OCI-LY1 (cell line): Measurements from ENCODE around the gene ASCL5.

Experiments
- H2AFZ ChIP-seq: fragments of 200-600 bp; sonication (generic), shearing (Covaris generic); 2 replicates; pipeline ENCODE4 v1.6.0; 2014; ENCODE audit warnings: antibody characterized with exemption, mild to moderate bottlenecking, low read length
- H3F3A ChIP-seq: fragments of 200-600 bp; sonication (generic), shearing (Covaris generic); 2 replicates; pipeline ENCODE4 v1.6.0; 2014; ENCODE audit warnings: mild to moderate bottlenecking, antibody characterized with exemption, low read length, moderate library complexity; ENCODE audit not compliant: insufficient read depth
- H3K27ac ChIP-seq: fragments of 200-600 bp; sonication (generic); 2 replicates; pipeline ENCODE4 v1.5.1; 2014; ENCODE audit warnings: low read length, mixed run types, mild to moderate bottlenecking, low read depth; ENCODE audit not compliant: poor library complexity, severe bottlenecking
- H3K27me3 ChIP-seq: fragments of 200-600 bp; sonication (generic); 2 replicates; pipeline ENCODE4 v1.6.0; 2014; ENCODE audit warnings: antibody characterized with exemption, mild to moderate bottlenecking, low read length, moderate library complexity; ENCODE audit not compliant: insufficient read depth
- H3K36me3 ChIP-seq: fragments of 200-600 bp; sonication (generic); 2 replicates; pipeline ENCODE4 v1.6.1; 2014; ENCODE audit warnings: mild to moderate bottlenecking, antibody characterized with exemption, low read length, moderate library complexity, mixed read lengths; ENCODE audit not compliant: insufficient read depth
- H3K4me1 ChIP-seq: fragments of 200-600 bp; sonication (generic); 2 replicates; pipeline ENCODE4 v1.5.1; 2014; ENCODE audit warnings: mild to moderate bottlenecking, low read length, moderate library complexity; ENCODE audit not compliant: insufficient read depth, severe bottlenecking
- H3K4me2 ChIP-seq: fragments of 200-600 bp; sonication (generic), shearing (Covaris generic); 2 replicates; pipeline ENCODE4 v1.6.1; 2014; ENCODE audit warnings: low read length
- H3K4me3 ChIP-seq: fragments of 200-600 bp; sonication (generic); 2 replicates; pipeline ENCODE4 v1.5.1; 2014; ENCODE audit warnings: low read length, low read depth, mild to moderate bottlenecking, mixed read lengths; ENCODE audit not compliant: poor library complexity, severe bottlenecking
- H3K79me2 ChIP-seq: fragments of 200-600 bp; shearing (Covaris generic); 2 replicates; pipeline ENCODE4 v1.6.1; 2016; ENCODE audit warnings: mixed run types, low read length, mixed read lengths; ENCODE audit not compliant: insufficient read depth
- H3K9ac ChIP-seq: fragments of 200-600 bp; sonication (generic), shearing (Covaris generic); 2 replicates; pipeline ENCODE4 v1.6.1; 2014; ENCODE audit warnings: mild to moderate bottlenecking, low read length, mixed read lengths
- H3K9me2 ChIP-seq: fragments of 200-600 bp; sonication (generic), shearing (Covaris generic); 2 replicates; pipeline ENCODE4 v1.6.1; 2014; ENCODE audit warnings: low read depth, mild to moderate bottlenecking, low read length, mixed read lengths
- H3K9me3 ChIP-seq: fragments of 200-600 bp; shearing (Covaris generic); 2 replicates; pipeline ENCODE4 v1.6.1; 2014; ENCODE audit warnings: low read length, mixed read lengths
- H4K20me1 ChIP-seq: fragments of 200-600 bp; sonication (generic), shearing (Covaris generic); 2 replicates; pipeline ENCODE4 v1.6.0; 2016; ENCODE audit warnings: mild to moderate bottlenecking, low read length; ENCODE audit not compliant: insufficient read depth
- EZH2 ChIP-seq: fragments of 200-600 bp; sonication (generic), shearing (Covaris generic); IDR thresholded peaks from 2 replicates; pipeline ENCODE4 v1.8.0; 2017; ENCODE audit warnings: borderline replicate concordance, mixed run types, mild to moderate bottlenecking, antibody characterized with exemption, low read length, moderate library complexity, mixed read lengths
- TF ChIP-seq, protein P1 (sequence below): fragments of 200-600 bp; sonication (generic), shearing (Covaris generic); IDR thresholded peaks from 2 replicates; pipeline ENCODE4 v1.5.1; 2017; ENCODE audit warnings: mild to moderate bottlenecking, antibody characterized with exemption, low read length, moderate library complexity, mixed read lengths

ASCL5 gene

DNA sequence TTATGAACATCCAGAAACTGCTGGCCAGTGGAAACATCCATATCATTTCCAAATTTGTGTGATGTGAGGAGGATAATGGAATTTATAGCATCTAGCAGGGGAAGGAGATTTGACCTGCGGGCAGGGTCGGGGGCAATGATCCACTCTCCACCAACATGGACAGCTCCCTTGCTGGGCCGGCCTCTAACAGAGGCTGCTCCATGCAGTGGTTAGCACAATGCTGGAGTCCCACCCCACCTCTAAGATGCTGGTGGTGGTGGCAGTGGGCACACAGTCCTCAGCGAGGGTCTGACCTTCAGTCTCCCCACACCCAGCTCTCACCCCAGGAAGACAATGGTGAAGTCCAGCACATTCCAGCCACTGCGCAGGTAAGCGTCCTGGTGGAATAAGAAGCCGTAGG is 33.4 kb downstream of the ASCL5 start:
- no peaks in the 10 kb centered on the region for H3K36me3 ChIP-seq
- no peaks in the 10 kb centered on the region for H4K20me1 ChIP-seq
- no peaks in the 10 kb centered on the region for H3K79me2 ChIP-seq
- H3K9ac ChIP-seq = no peak overlapping the region
- no peaks in the 10 kb centered on the region for H3K4me1 ChIP-seq
- no peaks in the 10 kb centered on the region for H3K9me3 ChIP-seq
- H3K4me3 ChIP-seq = no peak overlapping the region
- no peak overlapping the region for H2AFZ ChIP-seq
- no peaks in the 10 kb centered on the region for H3K9me2 ChIP-seq
- no peak overlapping the region for H3K27ac ChIP-seq
- H3K27me3 ChIP-seq = peaks cover 4% of the 10 kb centered on the region
- TF ChIP-seq EZH2 = no peak
- H3F3A ChIP-seq = no peaks in the 10 kb centered on the region
- no peak overlapping the region for H3K4me2 ChIP-seq

- Histone ChIP-seq H3K9me2 (no peaks in the 10 kb centered on the region), H3K27me3 (peaks cover 4% of the 10 kb centered on the region), H3K27ac (no peak overlapping the region), H3F3A (no peaks in the 10 kb centered on the region), H2AFZ (no peak overlapping the region), H3K4me1 (no peaks in the 10 kb centered on the region), H3K36me3 (no peaks in the 10 kb centered on the region), H3K9me3 (no peaks in the 10 kb centered on the region), H3K4me2 (no peak overlapping the region), H3K79me2 (no peaks in the 10 kb centered on the region), H3K9ac (no peak overlapping the region), H4K20me1 (no peaks in the 10 kb centered on the region), H3K4me3 (no peak overlapping the region)
- no peak for TF ChIP-seq EZH2
- TF ChIP-seq, protein P1, sequence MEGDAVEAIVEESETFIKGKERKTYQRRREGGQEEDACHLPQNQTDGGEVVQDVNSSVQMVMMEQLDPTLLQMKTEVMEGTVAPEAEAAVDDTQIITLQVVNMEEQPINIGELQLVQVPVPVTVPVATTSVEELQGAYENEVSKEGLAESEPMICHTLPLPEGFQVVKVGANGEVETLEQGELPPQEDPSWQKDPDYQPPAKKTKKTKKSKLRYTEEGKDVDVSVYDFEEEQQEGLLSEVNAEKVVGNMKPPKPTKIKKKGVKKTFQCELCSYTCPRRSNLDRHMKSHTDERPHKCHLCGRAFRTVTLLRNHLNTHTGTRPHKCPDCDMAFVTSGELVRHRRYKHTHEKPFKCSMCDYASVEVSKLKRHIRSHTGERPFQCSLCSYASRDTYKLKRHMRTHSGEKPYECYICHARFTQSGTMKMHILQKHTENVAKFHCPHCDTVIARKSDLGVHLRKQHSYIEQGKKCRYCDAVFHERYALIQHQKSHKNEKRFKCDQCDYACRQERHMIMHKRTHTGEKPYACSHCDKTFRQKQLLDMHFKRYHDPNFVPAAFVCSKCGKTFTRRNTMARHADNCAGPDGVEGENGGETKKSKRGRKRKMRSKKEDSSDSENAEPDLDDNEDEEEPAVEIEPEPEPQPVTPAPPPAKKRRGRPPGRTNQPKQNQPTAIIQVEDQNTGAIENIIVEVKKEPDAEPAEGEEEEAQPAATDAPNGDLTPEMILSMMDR = no peak
Observed at GRCh38 chr1:201092738-201093137, 34.2 kb downstream of the ASCL5 start.

DNA sequence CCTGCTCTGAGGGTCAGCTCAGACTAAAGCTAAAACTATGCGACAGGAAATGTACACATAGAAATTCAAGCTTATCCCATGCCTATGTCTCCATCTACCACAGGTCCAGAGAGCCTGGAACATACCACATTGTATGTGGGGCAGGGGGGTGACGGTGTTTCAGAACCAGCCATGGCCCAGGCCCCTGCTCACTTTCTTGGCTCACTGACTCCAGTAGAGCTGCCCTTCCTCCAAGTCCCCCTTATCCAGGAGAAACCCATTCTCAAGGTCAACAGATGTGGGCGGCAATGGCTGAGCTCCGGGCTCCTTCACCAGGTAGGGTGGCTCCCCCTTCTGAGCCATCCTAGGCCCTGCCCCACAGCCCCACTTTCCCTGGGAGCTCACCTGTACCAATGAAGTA is 35.7 kb downstream of the ASCL5 start:
- no peak overlapping the region for H3K4me2 ChIP-seq
- H3K36me3 ChIP-seq = no peaks in the 10 kb centered on the region
- no peak for TF ChIP-seq EZH2
- TF ChIP-seq, protein P1 = no peak
- H3K27ac ChIP-seq = no peak overlapping the region
- no peak overlapping the region for H2AFZ ChIP-seq
- peaks cover 4% of the 10 kb centered on the region for H3K27me3 ChIP-seq
- H3K79me2 ChIP-seq = no peaks in the 10 kb centered on the region
- no peak overlapping the region for H3K9ac ChIP-seq
- no peak overlapping the region for H3K4me3 ChIP-seq
- H3F3A ChIP-seq = no peaks in the 10 kb centered on the region
- no peaks in the 10 kb centered on the region for H3K4me1 ChIP-seq
- no peaks in the 10 kb centered on the region for H3K9me3 ChIP-seq
- no peaks in the 10 kb centered on the region for H3K9me2 ChIP-seq
- H4K20me1 ChIP-seq = no peaks in the 10 kb centered on the region

- no peak overlapping the region for H3K9ac ChIP-seq
- no peaks in the 10 kb centered on the region for H3K9me2 ChIP-seq
- H3K4me2 ChIP-seq = no peak overlapping the region
- H3K79me2 ChIP-seq = no peaks in the 10 kb centered on the region
- H3K27ac ChIP-seq = no peak overlapping the region
- H3K4me3 ChIP-seq = no peak overlapping the region
- no peaks in the 10 kb centered on the region for H3K4me1 ChIP-seq
- H3F3A ChIP-seq = no peaks in the 10 kb centered on the region
- H3K27me3 ChIP-seq = peaks cover 4% of the 10 kb centered on the region
- H4K20me1 ChIP-seq = no peaks in the 10 kb centered on the region
- H3K9me3 ChIP-seq = no peaks in the 10 kb centered on the region
- no peak overlapping the region for H2AFZ ChIP-seq
- H3K36me3 ChIP-seq = no peaks in the 10 kb centered on the region
- TF ChIP-seq EZH2 = no peak
Observed at GRCh38 chr1:201090541-201090940, 36.4 kb downstream of the ASCL5 start.
